Measurements from ENCODE around the gene NRXN3. TPM values are rescaled to one million over a fixed set of nuclear protein-coding genes. Genes with fewer than 3 reads are reported as not detected.

NRXN3 gene
- total and polyA plus RNA-seq, 2 donors (not counting 1 experiment from before 2014, with no cell fraction given): 0.83 to 34.6 TPM

DNA sequence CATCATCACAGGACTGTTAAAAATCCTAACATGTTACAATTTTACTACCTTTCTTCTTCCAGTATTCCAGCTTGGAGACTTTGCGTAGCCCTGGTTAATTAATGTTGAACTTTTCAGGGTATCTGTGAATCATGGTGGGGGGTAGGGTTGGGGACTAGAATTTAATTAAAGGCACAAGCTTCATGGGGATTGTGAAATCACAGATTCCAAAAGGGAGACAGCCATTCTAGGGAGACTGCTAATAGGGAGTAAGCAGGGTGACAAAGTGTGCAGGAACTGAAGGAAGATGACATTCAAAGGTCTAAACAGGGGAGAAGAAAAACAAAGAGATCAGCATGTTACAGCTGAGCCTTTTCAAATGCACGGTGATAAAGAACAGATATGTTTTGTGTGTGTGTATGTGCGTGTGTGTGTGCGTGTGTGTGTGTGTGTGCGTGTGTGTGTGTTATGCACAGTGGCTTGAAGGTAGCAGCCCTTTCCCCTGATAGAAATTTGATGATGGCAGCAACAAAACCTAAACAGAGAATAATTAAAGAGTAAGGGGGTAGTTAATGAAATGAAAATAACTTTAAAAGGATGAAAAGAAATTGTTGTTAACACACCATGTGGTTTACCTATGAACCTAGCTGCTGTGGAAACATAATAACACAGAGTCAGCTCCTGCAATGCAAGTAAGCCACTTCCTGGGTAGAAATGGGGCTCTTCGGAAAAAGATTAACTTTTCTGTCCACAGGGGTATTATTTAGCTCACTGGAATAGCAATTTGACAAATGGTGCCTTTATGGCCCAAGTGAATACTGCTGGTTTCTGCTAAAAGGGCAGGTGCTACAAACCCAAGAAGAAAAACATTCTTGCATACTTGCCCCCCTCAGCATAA lies 1459.5 kb downstream of the NRXN3 start:
- Histone ChIP-seq H3K4me2 (ENCODE audit: extremely low read depth, insufficient read depth, low read length) (no peak overlapping the region), H3K4me3 (replicated peaks in 1 of 4; ENCODE audit: control extremely low read depth in 1 of 4, insufficient read depth in 1 of 4, low read depth in 3 of 4, low read length in 4 of 4) (no peak overlapping the region), H3K27ac (ENCODE audit: insufficient read depth, low read length) (no peak overlapping the region), H3K9ac (ENCODE audit: insufficient read depth, low read length) (no peak overlapping the region), H3K36me3 (ENCODE audit: control insufficient read depth, insufficient read depth, low read length) (no peaks in the 10 kb centered on the region), H3K27me3 (ENCODE audit: control insufficient read depth, insufficient read depth, low read length) (no peaks in the 10 kb centered on the region), H3K9me3 (ENCODE audit: control insufficient read depth, insufficient read depth, low read depth, low read length) (no peaks in the 10 kb centered on the region), H3K4me1 (ENCODE audit: control insufficient read depth, extremely low read depth, insufficient read depth, low read length) (no peaks in the 10 kb centered on the region), H2AFZ (ENCODE audit: low read length) (no peak overlapping the region), H3K79me2 (ENCODE audit: control insufficient read depth, insufficient read depth, low read length) (no peaks in the 10 kb centered on the region), H4K20me1 (ENCODE audit: control insufficient read depth, extremely low read depth, insufficient read depth, low read length) (no peaks in the 10 kb centered on the region)
- DNase-seq (ENCODE audit: low read depth in 2 of 2): no peak
- TF ChIP-seq EZH2 (IDR thresholded peaks at IDR 0.05; ENCODE audit: low read length, missing control alignments): no peak
- TF ChIP-seq, protein P1, sequence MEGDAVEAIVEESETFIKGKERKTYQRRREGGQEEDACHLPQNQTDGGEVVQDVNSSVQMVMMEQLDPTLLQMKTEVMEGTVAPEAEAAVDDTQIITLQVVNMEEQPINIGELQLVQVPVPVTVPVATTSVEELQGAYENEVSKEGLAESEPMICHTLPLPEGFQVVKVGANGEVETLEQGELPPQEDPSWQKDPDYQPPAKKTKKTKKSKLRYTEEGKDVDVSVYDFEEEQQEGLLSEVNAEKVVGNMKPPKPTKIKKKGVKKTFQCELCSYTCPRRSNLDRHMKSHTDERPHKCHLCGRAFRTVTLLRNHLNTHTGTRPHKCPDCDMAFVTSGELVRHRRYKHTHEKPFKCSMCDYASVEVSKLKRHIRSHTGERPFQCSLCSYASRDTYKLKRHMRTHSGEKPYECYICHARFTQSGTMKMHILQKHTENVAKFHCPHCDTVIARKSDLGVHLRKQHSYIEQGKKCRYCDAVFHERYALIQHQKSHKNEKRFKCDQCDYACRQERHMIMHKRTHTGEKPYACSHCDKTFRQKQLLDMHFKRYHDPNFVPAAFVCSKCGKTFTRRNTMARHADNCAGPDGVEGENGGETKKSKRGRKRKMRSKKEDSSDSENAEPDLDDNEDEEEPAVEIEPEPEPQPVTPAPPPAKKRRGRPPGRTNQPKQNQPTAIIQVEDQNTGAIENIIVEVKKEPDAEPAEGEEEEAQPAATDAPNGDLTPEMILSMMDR (conservative IDR thresholded peaks at IDR 0.05 in 1 of 2, IDR thresholded peaks at IDR 0.05 in 1 of 2; ENCODE audit: low read depth in 1 of 2, low read length in 2 of 2): no peak

DNA sequence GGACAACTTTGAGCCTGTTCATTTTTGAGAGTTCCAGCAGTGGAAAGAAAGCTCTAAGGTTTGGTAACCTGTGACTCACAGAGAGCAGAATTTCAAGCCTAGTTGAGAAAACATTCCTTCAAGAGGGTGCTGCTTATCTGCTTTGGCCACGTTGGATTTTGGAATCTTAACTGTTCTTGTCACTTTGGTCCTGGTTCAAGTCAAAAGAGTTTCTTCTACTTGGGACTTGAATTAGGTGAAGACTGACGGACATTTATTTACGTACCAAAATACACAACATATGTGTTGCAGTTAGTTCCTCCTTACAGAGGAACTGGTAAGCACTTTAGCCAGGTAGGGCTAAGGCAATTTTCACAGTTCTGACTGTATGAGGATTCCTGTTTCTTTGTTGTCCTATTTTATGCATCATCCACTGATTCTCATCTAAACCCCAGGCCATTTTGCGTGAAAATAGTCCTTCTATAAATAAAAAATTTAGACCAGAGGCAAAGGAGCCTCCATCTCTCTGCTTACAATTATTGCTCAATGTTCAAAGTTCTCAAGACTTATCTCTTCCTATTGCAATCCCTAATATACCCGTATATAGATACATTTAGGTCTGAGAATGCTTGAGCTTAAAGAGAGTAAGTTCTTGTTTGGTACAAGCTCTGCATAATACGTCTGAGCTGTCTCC lies 1460.3 kb downstream of the NRXN3 start:
- DNase-seq (ENCODE audit: low read depth in 2 of 2): no peak
- Histone ChIP-seq H3K36me3 (ENCODE audit: control insufficient read depth, insufficient read depth, low read length) (no peaks in the 10 kb centered on the region), H2AFZ (ENCODE audit: low read length) (no peak overlapping the region), H3K27me3 (ENCODE audit: control insufficient read depth, insufficient read depth, low read length) (no peaks in the 10 kb centered on the region), H3K4me2 (ENCODE audit: extremely low read depth, insufficient read depth, low read length) (no peak overlapping the region), H3K27ac (ENCODE audit: insufficient read depth, low read length) (no peak overlapping the region), H3K9me3 (ENCODE audit: control insufficient read depth, insufficient read depth, low read depth, low read length) (no peaks in the 10 kb centered on the region), H3K4me1 (ENCODE audit: control insufficient read depth, extremely low read depth, insufficient read depth, low read length) (no peaks in the 10 kb centered on the region), H3K79me2 (ENCODE audit: control insufficient read depth, insufficient read depth, low read length) (no peaks in the 10 kb centered on the region), H3K9ac (ENCODE audit: insufficient read depth, low read length) (no peak overlapping the region), H4K20me1 (ENCODE audit: control insufficient read depth, extremely low read depth, insufficient read depth, low read length) (no peaks in the 10 kb centered on the region), H3K4me3 (replicated peaks in 1 of 4; ENCODE audit: control extremely low read depth in 1 of 4, insufficient read depth in 1 of 4, low read depth in 3 of 4, low read length in 4 of 4) (no peak overlapping the region)
- no peak for TF ChIP-seq EZH2 (IDR thresholded peaks at IDR 0.05; ENCODE audit: low read length, missing control alignments)
- TF ChIP-seq, protein P1 (conservative IDR thresholded peaks at IDR 0.05 in 1 of 2, IDR thresholded peaks at IDR 0.05 in 1 of 2; ENCODE audit: low read depth in 1 of 2, low read length in 2 of 2): no peak

GRCh38 chr14:79631276-79631675 lies 1461.1 kb downstream of the NRXN3 start:
- Histone ChIP-seq H3K9ac (ENCODE audit: insufficient read depth, low read length) (no peak overlapping the region), H3K4me1 (ENCODE audit: control insufficient read depth, extremely low read depth, insufficient read depth, low read length) (no peaks in the 10 kb centered on the region), H3K9me3 (ENCODE audit: control insufficient read depth, insufficient read depth, low read depth, low read length) (no peaks in the 10 kb centered on the region), H3K79me2 (ENCODE audit: control insufficient read depth, insufficient read depth, low read length) (no peaks in the 10 kb centered on the region), H3K27me3 (ENCODE audit: control insufficient read depth, insufficient read depth, low read length) (no peaks in the 10 kb centered on the region), H3K4me2 (ENCODE audit: extremely low read depth, insufficient read depth, low read length) (no peak overlapping the region), H2AFZ (ENCODE audit: low read length) (no peak overlapping the region), H4K20me1 (ENCODE audit: control insufficient read depth, extremely low read depth, insufficient read depth, low read length) (no peaks in the 10 kb centered on the region), H3K4me3 (replicated peaks in 1 of 4; ENCODE audit: control extremely low read depth in 1 of 4, insufficient read depth in 1 of 4, low read depth in 3 of 4, low read length in 4 of 4) (no peak overlapping the region), H3K36me3 (ENCODE audit: control insufficient read depth, insufficient read depth, low read length) (no peaks in the 10 kb centered on the region), H3K27ac (ENCODE audit: insufficient read depth, low read length) (no peak overlapping the region)
- TF ChIP-seq, protein P1 (conservative IDR thresholded peaks at IDR 0.05 in 1 of 2, IDR thresholded peaks at IDR 0.05 in 1 of 2; ENCODE audit: low read depth in 1 of 2, low read length in 2 of 2): no peak
- no peak for TF ChIP-seq EZH2 (IDR thresholded peaks at IDR 0.05; ENCODE audit: low read length, missing control alignments)
- DNase-seq (ENCODE audit: low read depth in 2 of 2): no peak

Measured in fibroblast of lung (primary cell).